ENCODE measurements around the gene SCYL1.

SCYL1 gene

DNA sequence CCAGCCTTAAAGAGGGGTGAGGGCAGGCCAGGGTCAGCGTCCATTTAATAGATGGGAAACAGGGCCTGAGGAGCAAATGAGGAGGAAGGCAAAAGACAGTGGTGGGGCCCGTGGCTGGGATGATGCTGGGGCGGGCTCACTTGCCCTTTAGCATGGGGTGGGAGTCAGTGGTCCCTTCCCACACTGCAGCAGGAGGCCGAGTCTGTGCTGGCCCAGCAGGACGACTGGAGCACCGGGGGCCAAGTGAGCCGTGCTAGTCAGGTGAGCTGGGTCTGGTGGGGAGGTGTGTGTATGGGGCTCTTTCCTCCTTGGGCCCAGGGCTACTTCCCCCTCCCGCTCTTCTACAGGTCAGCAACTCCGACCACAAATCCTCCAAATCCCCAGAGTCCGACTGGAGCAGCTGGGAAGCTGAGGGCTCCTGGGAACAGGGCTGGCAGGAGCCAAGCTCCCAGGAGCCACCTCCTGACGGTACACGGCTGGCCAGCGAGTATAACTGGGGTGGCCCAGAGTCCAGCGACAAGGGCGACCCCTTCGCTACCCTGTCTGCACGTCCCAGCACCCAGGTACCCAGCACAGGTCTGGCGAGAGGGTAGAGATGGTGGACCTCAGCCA, 12.8 kb downstream of the SCYL1 start:
- DNase-seq = no peak

DNA sequence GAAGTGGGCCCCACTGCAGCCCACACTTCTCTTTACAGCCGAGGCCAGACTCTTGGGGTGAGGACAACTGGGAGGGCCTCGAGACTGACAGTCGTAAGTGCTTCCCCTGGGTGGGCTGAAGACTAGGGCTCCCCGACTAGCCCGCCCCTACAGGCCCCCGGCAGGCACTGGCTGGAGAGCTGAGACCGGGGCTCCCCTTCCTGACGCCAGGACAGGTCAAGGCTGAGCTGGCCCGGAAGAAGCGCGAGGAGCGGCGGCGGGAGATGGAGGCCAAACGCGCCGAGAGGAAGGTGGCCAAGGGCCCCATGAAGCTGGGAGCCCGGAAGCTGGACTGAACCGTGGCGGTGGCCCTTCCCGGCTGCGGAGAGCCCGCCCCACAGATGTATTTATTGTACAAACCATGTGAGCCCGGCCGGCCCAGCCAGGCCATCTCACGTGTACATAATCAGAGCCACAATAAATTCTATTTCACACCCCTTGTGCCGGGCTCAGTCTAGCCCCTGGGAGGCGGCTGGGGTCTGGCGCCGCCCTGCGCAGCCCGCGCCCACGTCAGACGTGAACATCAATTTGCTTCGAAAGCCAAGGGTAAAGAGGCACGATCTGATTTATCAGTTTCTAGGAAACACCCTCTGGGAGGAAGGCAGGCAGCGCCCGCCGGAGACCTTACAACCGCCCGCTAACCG, 13.5 kb downstream of the SCYL1 start:
- DNase-seq = no peak

- DNase-seq = no peak
These were observed 14.2 kb downstream of the SCYL1 start for GRCh38 chr11:65538915-65539743.

DNA sequence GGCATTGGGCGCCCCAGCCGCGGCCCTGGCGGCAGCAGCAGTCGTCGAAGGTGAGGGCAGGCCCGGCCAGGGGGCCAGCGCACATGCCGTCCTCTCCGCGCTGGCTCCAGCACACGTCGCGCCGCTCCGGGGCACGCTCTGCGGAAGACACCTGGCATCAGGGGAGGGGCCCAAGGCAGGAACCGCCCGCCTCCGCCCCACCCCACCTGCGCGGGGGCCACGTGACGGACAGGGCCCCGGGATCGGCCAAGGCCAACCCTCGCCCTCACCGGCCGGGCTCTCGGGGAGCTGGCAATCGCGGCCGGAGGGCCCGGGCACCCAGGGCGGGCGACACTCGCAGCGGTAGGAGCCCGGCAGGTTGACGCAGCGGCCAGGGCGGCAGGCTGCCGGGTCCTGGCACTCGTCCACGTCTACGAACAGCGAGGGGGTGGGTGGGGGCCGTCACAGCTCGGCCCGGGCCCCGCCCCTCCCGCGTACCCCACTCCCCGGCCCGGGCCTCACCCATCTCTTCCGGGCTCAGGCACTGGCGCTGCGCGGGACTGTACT, 14.9 kb downstream of the SCYL1 start:
- DNase-seq = no peak

- peak; percentile 90 for DNase-seq
These were observed 15.6 kb downstream of the SCYL1 start for GRCh38 chr11:65540290-65541092.

DNA sequence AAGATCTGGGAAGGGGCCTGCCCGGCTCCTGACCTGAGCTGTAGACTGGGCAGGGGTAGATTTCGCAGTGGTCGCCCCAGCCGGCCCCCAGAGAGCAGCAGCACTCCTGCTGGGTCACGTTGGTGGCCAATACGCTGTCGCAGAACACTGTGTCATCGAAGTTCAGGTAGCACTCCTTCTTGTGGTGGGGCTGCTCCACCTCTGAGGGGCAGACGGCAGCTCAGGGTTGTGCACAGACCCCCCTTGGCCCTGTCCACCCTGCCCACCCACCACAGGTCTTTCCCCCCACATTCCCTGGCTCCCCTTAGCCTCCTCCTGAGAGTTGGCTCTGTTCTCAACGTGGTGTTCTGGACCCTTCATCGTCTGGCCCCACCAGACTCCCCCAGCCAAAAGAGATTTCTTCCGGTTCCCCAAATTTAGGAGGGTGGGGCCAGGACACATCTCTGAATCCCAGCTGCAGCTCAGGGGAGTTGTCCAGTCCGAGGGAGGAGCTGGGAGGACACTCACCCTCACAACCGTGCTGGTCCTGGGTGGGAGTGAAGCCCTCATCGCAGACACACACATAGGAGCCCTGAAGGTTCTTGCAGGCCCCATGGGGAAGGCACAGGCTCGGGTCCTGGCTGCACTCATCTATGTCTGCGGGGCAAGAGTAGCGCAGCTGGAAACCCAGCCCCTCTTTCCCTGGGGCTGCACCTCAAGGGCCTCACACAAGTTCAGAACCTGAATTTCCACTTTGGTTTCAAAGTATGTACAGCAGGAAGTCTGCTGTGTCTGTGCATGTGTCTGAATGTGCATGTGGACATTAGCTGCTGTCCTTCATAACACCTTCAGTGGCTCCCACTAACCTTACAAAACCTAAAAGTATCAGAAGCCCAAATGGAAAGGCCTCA, 16.5 kb downstream of the SCYL1 start:
- DNase-seq = no peak

- DNase-seq = no peak
These were observed 18.0 kb downstream of the SCYL1 start for GRCh38 chr11:65542738-65543390.

DNA sequence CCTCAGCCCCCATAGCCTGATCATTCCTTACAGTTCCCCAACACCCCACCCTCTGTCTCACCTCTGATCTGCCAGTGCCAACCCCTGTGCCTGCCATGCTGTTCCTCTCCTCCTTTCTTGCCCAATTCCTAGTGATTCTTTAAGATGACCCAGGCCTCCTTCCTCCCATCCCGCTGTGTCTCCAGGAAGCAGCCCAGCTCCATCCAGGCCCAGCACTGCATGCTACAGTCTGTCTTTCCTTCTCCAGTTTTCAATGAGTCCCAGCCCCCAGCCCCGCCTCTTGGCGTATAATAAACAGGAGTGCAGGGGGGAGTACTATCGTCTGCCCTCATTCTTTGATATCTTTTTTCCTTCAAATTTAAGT, 21.0 kb downstream of the SCYL1 start:
- no peak for DNase-seq

GRCh38 chr11:65546217-65546958, 21.5 kb downstream of the SCYL1 start:
- peak; percentile 97 for DNase-seq

- no peak for DNase-seq
These were observed 22.7 kb downstream of the SCYL1 start for GRCh38 chr11:65547446-65548125.

GRCh38 chr11:65548395-65548794, 23.5 kb downstream of the SCYL1 start:
- no peak for DNase-seq

GRCh38 chr11:65549096-65549495, 24.2 kb downstream of the SCYL1 start:
- no peak for DNase-seq

- peak; percentile 59 for DNase-seq
These were observed 26.9 kb downstream of the SCYL1 start for GRCh38 chr11:65551572-65552387.

DNA sequence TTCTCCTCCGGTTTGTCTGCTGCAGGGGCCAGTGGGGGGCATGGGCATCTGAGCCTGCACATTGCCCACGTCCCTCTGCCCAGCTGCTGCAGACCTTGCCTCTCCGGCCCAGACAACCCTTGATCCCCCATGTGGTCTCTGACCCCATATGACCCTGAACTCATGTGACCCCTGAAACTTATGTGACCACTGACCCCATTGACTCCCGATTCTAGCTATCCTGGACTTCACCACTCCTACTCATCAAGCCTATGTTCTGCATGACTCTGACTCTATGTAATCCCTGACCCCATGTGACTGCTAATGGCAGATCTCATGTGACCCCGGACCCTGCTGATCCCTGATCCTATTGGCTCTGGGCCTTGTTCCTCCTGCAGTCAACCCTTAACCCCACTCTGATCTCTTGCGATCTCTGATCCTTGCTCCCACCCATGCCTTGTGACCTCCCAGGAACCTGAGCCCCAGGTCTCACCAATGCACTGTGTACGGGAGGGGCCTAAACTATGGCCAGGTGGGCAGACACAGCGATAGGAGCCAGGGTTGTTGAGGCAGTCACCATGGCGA, 27.6 kb downstream of the SCYL1 start:
- no peak for DNase-seq

GRCh38 chr11:65553301-65554001, 28.6 kb downstream of the SCYL1 start:
- peak; percentile 55 for DNase-seq

GRCh38 chr11:65554057-65554818, 29.4 kb downstream of the SCYL1 start:
- no peak for DNase-seq

GRCh38 chr11:65554842-65555430, 30.1 kb downstream of the SCYL1 start:
- DNase-seq = no peak

Measured in stimulated activated CD4-positive, alpha-beta T cell treated with anti-CD3 and anti-CD28 coated beads, Interleukin-4, amount 100 ng/mL, for 24 hours (primary cell).